ENCODE results near the gene OR10H1. TPM values are rescaled to one million over a fixed set of nuclear protein-coding genes. Genes with fewer than 3 reads are reported as not detected.
"Not testable (repeated sequence)": the region's sequence is repeated elsewhere in the genome, so short reads cannot be mapped to it uniquely, and the experiment has no call there.

The OR10H1 gene
- total and polyA plus RNA-seq, 8 donors: not detected

DNA sequence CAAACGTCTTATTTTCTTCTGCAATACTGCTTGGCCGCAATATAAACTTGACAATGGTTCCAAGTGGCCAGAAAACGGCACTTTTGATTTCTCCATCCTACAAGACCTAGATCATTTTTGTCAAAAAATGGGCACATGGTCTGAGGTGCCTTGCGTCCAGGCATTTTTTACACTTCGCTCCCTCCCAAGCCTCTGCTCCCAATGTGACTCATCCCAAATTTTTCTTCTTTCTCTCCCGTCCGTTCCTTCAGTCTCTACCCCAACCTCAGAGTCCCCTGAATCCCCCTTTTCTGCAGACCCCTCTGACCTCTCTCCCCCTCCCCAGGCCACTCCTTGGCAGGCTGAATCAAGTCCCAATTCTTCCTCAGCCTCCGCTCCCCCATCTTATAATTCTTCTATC lies 14.3 kb upstream of the OR10H1 start:
- no peak for DNase-seq
- Histone ChIP-seq H3K9me3 (no peaks in the 10 kb centered on the region), H3K4me3 (no peak overlapping the region), H3K36me3 (no peaks in the 10 kb centered on the region), H3K27me3 (peaks cover 0 to 14% (median 9%) of the 10 kb centered on the region in 3 donors), H3K4me1 (peaks cover 0 to 7% (median 0%) of the 10 kb centered on the region in 4 donors), H3K27ac (no peak overlapping the region)
- intact Hi-C loops (cut with DNase I; ENCODE audit: low total_unique reads): no loop called here
- TF ChIP-seq, protein P1, sequence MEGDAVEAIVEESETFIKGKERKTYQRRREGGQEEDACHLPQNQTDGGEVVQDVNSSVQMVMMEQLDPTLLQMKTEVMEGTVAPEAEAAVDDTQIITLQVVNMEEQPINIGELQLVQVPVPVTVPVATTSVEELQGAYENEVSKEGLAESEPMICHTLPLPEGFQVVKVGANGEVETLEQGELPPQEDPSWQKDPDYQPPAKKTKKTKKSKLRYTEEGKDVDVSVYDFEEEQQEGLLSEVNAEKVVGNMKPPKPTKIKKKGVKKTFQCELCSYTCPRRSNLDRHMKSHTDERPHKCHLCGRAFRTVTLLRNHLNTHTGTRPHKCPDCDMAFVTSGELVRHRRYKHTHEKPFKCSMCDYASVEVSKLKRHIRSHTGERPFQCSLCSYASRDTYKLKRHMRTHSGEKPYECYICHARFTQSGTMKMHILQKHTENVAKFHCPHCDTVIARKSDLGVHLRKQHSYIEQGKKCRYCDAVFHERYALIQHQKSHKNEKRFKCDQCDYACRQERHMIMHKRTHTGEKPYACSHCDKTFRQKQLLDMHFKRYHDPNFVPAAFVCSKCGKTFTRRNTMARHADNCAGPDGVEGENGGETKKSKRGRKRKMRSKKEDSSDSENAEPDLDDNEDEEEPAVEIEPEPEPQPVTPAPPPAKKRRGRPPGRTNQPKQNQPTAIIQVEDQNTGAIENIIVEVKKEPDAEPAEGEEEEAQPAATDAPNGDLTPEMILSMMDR (IDR thresholded peaks at IDR 0.05): no peak
- no peak for TF ChIP-seq POLR2AphosphoS5 (IDR thresholded peaks at IDR 0.05)
- TF ChIP-seq POLR2A (IDR thresholded peaks at IDR 0.05): no peak
- TF ChIP-seq EP300 (IDR thresholded peaks at IDR 0.05): no peak
- WGBS, 5 donors: 83 to 94% (median 85%) methylated on average over 8 of the region's 8 CpGs

DNA sequence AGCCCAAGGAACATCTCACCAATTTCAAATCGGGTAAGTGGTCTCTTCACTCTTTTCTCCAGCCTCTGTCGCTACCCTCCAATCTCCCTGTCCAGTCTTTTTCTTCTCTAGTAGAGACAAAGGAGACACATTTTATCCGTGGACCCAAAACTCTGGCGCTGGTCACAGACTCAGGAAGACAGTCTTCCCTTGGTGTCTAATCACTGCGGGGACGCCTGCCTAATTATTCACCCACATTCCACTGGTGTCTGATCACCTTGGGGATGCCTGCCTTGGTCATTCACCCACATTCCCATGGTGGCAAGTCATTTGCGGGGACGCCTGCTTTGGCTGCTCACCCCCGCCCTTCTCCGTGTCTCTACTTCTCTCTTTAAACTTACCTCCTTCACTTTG lies 13.8 kb upstream of the OR10H1 start:
- WGBS, 5 donors: 89 to 95% (median 92%) methylated on average over 10 of the region's 10 CpGs
- peaks cover 0 to 7% (median 0%) of the 10 kb centered on the region in 4 donors for H3K4me1 ChIP-seq
- no peaks in the 10 kb centered on the region for H3K9me3 ChIP-seq
- DNase-seq: no peak
- peaks cover 0 to 14% (median 9%) of the 10 kb centered on the region in 3 donors for H3K27me3 ChIP-seq
- no peak overlapping the region for H3K27ac ChIP-seq
- TF ChIP-seq POLR2A (IDR thresholded peaks at IDR 0.05) (no peak), POLR2AphosphoS5 (IDR thresholded peaks at IDR 0.05) (no peak), EP300 (IDR thresholded peaks at IDR 0.05) (no peak)
- TF ChIP-seq, protein P1 (IDR thresholded peaks at IDR 0.05): no peak
- no peaks in the 10 kb centered on the region for H3K36me3 ChIP-seq
- no peak overlapping the region for H3K4me3 ChIP-seq
- intact Hi-C loops (cut with DNase I; ENCODE audit: low total_unique reads): no loop called here

DNA sequence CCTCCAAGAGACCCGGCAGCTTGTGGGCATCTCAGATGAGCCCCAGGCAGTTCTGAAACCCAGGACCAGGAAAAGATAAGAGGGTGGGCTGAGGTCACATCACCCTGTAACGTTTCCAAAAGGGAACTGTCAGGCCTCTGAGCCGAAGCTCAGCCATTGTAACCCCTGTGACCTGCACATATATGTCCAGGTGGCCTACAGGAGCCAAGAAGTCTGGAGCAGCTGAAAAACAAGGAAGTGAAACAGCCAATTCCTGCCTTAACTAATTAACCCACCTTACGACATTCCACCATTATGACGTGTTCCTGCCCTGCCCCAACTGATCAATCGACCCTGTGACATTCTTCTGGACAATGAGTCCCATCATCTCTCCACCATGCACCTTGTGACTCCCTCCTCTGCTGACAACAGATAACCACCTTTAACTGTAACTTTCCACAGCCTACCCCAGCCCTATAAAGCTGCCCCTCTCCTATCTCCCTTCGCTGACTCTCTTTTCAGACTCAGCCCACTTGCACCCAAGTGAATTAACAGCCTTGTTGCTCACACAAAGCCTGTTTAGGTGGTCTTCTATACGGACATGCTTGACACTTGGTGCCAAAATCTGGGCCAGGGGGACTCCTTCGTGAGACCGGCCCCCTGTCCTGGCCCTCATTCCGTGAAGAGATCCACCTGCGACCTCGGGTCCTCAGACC lies 13.3 kb upstream of the OR10H1 start:
- 49 to 61% (median 52%) methylated on average over 13 of the region's 13 CpGs for WGBS, 5 donors
- intact Hi-C loops (cut with DNase I; ENCODE audit: low total_unique reads); H3K36me3 ChIP-seq; H3K4me1 ChIP-seq; H3K9me3 ChIP-seq; H3K4me3 ChIP-seq: not testable (repeated sequence)
- peaks cover 0 to 14% (median 9%) of the 10 kb centered on the region in 3 donors for H3K27me3 ChIP-seq
- H3K27ac ChIP-seq: peak overlapping the region in 1 of 5 donors; percentile 7
- TF ChIP-seq POLR2AphosphoS5 (IDR thresholded peaks at IDR 0.05): peak in 1 of 3 donors; percentile 17
- peak in 1 of 2 donors; percentile 62 for DNase-seq

DNA sequence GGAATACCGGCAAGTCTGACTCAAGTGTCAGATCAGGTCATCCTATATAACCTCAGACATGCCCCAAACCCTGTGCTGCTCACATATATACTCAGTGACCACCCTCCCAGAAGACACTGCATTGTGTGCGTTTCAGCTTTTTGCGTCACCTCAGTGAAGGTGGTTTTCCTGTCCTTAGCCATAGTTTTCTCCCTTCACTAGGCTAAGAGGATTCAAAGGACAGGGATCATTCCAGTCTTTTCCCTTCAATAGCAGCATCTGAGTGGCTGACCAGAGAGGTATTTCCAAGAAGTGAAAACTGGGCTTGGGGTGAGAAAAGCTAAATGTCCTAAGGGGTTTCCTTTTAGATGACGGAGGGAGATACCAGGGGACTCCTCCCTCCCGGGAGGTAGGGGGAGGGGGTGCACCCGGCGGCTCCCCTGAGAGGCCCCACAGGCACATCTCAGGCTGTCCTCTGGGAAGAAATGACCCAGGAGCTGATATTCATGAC lies 12.7 kb upstream of the OR10H1 start:
- Histone ChIP-seq H3K4me3 (no peak overlapping the region), H3K4me1 (peaks cover 0 to 7% (median 0%) of the 10 kb centered on the region in 4 donors), H3K9me3 (no peaks in the 10 kb centered on the region), H3K27ac (peak overlapping the region in 1 of 5 donors; percentile 7), H3K36me3 (no peaks in the 10 kb centered on the region), H3K27me3 (peaks cover 0 to 14% (median 9%) of the 10 kb centered on the region in 3 donors)
- DNase-seq: no peak
- TF ChIP-seq EP300 (IDR thresholded peaks at IDR 0.05): no peak
- TF ChIP-seq POLR2A (IDR thresholded peaks at IDR 0.05): no peak
- no peak for TF ChIP-seq POLR2AphosphoS5 (IDR thresholded peaks at IDR 0.05)
- TF ChIP-seq, protein P1 (IDR thresholded peaks at IDR 0.05): no peak
- WGBS, 5 donors: 49 to 61% (median 58%) methylated on average over 7 of the region's 7 CpGs
- intact Hi-C loops (cut with DNase I; ENCODE audit: low total_unique reads): no loop called here

DNA sequence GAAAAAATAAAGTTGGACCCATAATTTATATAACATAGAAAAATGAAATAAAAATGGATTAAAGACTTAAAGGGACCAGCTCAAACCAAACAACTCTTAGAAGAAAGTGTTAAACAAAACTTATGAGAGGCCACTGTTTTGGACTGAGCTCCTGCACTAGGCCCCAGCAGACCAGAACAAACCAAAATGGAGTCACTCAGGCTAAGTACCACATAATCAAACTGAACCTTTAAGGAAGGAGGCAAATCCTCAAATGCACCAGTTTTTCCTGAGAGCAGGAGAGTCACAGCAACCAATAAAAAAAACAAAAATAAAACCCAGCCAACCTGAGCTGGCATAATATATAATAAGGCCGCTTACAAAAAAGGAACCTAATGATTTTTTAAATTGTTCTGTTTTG lies 10.3 kb upstream of the OR10H1 start:
- peaks cover 0 to 7% (median 0%) of the 10 kb centered on the region in 4 donors for H3K4me1 ChIP-seq
- H3K36me3 ChIP-seq: no peaks in the 10 kb centered on the region
- no peak overlapping the region for H3K27ac ChIP-seq
- H3K9me3 ChIP-seq: no peaks in the 10 kb centered on the region
- TF ChIP-seq POLR2A (IDR thresholded peaks at IDR 0.05): no peak
- peaks cover 0 to 14% (median 9%) of the 10 kb centered on the region in 3 donors for H3K27me3 ChIP-seq
- WGBS, 5 donors: 38 to 97% (median 51%) methylated on average over 1 of the region's 1 CpG
- intact Hi-C loops (cut with DNase I; ENCODE audit: low total_unique reads): no loop called here
- no peak overlapping the region for H3K4me3 ChIP-seq
- no peak for DNase-seq

Measured in stomach (tissue), 9 donors.